ENCODE results near the gene SUGP2.

- TF ChIP-seq CTCF (IDR thresholded peaks at IDR 0.05) (no peak), POLR2A (IDR thresholded peaks at IDR 0.05) (no peak), POLR2AphosphoS5 (IDR thresholded peaks at IDR 0.05) (no peak)
Measured at GRCh38 chr19:19077103-19077502, 43.8 kb upstream of the SUGP2 start.

Data from prostate gland (tissue), 2 donors.